Activated T-helper 2 cell treated with anti-CD3 and anti-CD28 coated beads, Interferon-gamma antibody, Interleukin-2, Interleukin-4, amounts not matched to agents 10 μg/mL and 5 μg/mL and 100 μg/mL, durations not matched to agents 14 hours and 24 hours and 36 hours (primary cell): ENCODE data around the gene GDNF. TPM values are rescaled to one million over a fixed set of nuclear protein-coding genes. Genes with fewer than 3 reads are reported as not detected.

Experiments used
- DNase-seq: peaks from one replicate; pipeline ENCODE4 v3.0.0; 2021; ENCODE audit warnings: low spot score
- H3K27ac Mint-ChIP-seq: one replicate; pipeline ENCODE4 v1.8.0; 2021; ENCODE audit warnings: mixed read lengths
- H3K27me3 Mint-ChIP-seq: one replicate; pipeline ENCODE4 v1.8.0; 2021; ENCODE audit warnings: low read depth, mixed read lengths
- H3K36me3 Mint-ChIP-seq: one replicate; pipeline ENCODE4 v1.8.0; 2021; ENCODE audit warnings: low read depth, mixed read lengths
- H3K4me1 Mint-ChIP-seq: one replicate; pipeline ENCODE4 v1.8.0; 2021; ENCODE audit warnings: low read depth, mixed read lengths
- H3K4me3 Mint-ChIP-seq: one replicate; pipeline ENCODE4 v1.8.0; 2021; ENCODE audit warnings: low read depth, mild to moderate bottlenecking, moderate library complexity, mixed read lengths
- H3K9me3 Mint-ChIP-seq: one replicate; pipeline ENCODE4 v1.8.0; 2021; ENCODE audit warnings: mixed read lengths
- intact Hi-C: fragments of 100-400 bp; cut with micrococcal nuclease; formaldehyde crosslinking; loops from one replicate; pipeline ENCODE4 v1.15.1; 2023
- total RNA-seq: library from RNA; stranded (reverse); gene quantifications from 2 replicates; pipeline ENCODE4 v1.2.3, GENCODE V29; 2022

GDNF gene
- total RNA-seq, 1 donor from 2014 or later, result not detected

DNA sequence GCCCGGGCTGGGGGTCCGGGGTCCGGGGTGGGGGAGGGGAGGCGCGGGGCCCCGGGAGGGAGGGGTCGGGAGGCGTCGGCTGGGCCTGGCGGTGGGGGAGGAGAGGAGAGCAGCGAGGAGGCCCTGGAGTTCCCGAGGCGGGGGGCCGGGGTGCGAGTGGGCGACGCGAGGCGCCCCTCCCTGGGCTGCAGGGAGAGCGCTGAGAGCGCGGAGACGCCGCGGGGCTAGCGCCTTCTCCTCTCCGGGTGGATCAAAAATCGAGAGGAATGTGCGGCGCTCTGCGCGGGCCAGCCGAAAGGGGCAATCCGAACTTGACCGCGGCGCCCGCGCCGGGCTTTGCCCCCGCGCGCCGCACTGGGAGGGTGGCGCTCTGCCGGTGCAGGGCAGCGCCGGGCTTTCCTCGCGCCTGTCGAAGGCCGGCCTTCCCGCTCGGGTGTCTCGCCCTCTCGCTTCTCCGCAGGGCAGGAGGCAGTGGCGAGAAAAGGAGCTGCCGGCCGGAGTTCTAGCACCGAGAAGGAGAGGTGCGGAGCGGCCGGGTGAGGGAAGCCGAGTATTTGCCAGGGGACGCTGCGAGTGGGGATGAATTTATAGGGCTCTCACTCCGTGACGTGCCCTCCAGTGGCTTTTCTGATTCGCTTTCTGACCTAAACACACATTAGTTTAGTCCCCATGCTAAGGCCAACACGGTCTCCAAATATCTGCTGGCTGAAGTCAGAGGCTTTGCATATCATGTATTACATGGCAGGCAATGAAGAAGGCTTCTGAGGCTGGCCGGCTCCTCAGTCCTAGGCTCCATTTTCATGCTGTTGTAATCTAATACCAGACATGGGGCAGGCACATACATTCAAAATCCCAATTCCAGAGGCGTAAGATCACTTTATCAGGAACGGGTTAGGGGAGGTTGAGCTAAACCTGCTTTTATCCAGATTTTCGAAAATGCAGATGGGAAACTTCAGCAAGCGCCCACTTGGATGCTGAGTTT is 503 bp upstream of the GDNF start:
- peaks cover 19% of the 10 kb centered on the region for H3K4me1 Mint-ChIP-seq
- no peak overlapping the region for H3K4me3 Mint-ChIP-seq
- intact Hi-C loops, result no loop called here

DNA sequence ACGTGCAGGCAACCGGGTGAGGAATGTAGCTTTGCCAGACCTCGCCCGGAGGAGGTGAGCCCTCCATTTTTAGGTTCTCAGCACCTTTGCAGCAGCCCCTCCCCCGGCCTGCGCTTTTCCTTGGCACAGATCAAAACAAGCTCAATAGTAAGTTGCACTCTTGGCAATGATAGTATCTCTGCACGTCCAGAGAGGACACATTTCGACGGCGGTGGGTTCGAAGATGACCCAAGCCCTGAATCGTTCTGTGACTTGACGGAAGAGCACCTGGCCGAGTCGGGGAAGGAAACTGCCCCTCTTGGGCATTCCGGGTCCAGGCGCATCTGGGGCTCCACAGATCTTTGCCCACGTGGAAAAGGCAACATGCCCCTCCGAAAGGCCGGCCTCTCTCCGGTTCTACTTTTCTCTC is 904 bp downstream of the GDNF start:
- Mint-ChIP-seq H3K4me1 (peaks cover 22% of the 10 kb centered on the region), H3K4me3 (no peak overlapping the region), H3K36me3 (no peaks in the 10 kb centered on the region), H3K27ac (no peak overlapping the region), H3K27me3 (peaks cover 76% of the 10 kb centered on the region), H3K9me3 (no peaks in the 10 kb centered on the region)
- DNase-seq, result no peak
- intact Hi-C loops, result loop anchor here (10.0 kb wide), 1 partner anchor 424 kb away; no protein-coding TSS in a partner anchor

More for the DNA sequence above, 503 bp upstream of the GDNF start:
- peaks cover 74% of the 10 kb centered on the region for H3K27me3 Mint-ChIP-seq
- H3K9me3 Mint-ChIP-seq, result no peaks in the 10 kb centered on the region
- DNase-seq, result no peak
- H3K36me3 Mint-ChIP-seq, result no peaks in the 10 kb centered on the region
- no peak overlapping the region for H3K27ac Mint-ChIP-seq

DNA sequence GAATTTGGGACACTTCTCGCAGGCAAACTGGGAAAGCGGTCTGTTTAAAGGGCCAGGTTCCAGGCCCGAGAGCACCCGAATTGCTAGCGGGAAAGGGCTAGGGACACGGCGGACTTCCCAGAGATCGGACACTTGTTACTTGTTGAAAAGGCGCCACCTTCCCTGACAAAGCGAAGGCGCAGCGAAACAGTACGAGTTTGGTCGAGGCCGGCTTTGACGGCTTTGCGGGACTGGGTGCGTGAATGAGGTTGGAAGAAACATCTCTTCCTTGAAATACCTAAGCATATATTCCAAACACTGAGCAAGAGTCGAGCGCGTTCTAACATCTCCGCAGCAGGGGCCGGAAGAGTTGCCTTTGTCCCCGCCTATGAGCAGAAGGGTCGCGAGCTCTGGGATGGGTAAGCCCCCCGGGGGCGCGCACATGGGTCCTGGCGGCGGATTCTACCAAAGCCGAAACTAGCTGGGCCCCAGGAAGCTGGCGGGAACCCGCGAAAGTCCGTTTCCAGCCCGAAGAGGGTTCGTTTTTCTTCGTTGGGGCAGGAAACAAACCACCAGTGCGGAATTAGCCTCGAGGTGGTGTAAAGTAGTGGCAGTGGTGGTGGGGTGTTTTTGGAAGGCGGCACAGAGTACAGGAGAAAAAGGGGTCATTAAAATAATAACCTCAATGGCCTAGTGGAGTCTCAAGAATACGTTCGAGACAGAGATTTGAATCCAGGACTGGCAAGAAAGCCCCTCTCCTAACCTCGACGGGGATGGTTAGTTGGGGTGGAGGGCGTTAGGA is 1.5 kb downstream of the GDNF start:
- no peak for DNase-seq
- Mint-ChIP-seq H3K4me3 (peak overlapping the region; percentile 50), H3K4me1 (peaks cover 22% of the 10 kb centered on the region), H3K27me3 (peaks cover 76% of the 10 kb centered on the region), H3K36me3 (no peaks in the 10 kb centered on the region), H3K9me3 (no peaks in the 10 kb centered on the region), H3K27ac (no peak overlapping the region)
- intact Hi-C loops, result loop anchor here (10.0 kb wide), 1 partner anchor 424 kb away; no protein-coding TSS in a partner anchor

DNA sequence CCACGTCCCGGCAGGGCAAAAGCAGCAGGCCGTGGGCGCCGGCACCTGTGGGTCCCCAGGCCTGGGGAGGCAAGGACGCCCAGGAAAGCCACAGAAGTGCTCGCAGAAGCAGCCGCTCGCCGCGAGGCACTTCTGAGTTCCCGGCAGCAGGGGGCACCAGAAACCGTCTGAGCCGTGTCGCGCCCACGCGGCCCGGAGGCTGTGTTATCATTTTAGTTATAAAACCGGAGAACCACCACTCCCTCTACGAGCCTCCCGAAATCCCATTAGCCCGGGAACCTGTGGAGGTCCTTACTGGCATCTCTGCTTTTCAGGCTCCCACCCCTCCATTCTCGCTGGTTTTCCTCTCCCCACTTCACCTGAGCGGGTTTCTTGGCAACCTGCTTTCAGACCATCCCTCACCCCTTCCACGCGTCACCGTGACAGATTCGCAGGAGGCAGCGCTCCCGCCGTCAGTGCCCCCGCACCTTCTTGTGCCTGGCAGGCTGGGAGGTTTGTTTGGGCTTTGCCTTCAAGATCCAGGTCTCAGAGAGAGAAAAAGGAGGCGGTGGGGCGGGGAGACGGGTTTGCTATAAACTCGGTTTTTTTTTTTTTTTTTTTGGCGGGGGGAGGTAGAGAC is 2.3 kb downstream of the GDNF start:
- intact Hi-C loops, result loop anchor here (1.0 to 10.0 kb wide), 2 partner anchors 356 to 423 kb away; no protein-coding TSS in a partner anchor
- no peak overlapping the region for H3K27ac Mint-ChIP-seq
- peak; percentile 57 for DNase-seq

DNA sequence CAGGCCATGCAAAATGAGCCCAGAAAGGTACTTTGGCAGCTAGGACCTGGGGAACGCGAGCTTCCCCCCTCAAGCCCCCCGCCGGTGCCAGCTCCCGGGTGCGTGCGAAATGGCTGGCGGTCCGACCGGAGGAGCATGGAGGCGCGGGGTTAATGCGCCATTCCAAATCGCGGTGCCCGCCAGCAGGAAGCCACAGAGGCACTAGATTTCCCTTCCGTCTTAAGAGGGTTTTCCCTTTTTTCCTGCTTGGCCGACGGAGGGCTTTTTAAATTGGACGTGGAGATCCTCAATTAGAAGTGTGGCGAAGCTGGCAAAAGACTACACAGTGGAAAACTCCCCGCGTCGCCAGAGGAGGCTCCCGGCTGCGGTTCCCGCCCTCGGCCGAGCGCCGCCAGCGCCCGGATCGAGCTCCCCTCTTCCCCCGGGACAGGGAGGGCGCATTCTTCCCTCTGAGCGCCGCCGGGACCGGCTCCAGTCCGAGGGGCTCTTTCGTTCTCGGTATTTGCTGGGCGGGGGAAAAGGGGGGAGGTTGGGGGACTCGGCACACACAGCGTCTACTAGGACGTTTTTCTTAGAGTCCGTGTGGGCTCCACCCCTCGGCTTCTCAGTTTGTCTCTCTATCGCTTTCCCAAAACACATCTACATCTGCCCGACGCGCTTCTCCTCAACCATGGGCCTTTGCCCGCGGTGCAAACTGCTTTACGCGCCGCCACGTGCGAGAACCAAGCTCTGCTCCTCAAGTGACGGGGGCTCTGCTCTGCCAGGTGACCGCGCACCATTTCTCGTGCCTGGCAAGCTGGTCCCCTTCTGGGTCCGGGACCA is 3.0 kb downstream of the GDNF start:
- H3K27ac Mint-ChIP-seq, result peak overlapping the region; percentile 38
- DNase-seq, result no peak
- H3K4me3 Mint-ChIP-seq, result peak overlapping the region; percentile 49
- H3K9me3 Mint-ChIP-seq, result no peaks in the 10 kb centered on the region
- H3K36me3 Mint-ChIP-seq, result no peaks in the 10 kb centered on the region
- H3K27me3 Mint-ChIP-seq, result peaks cover 81% of the 10 kb centered on the region
- H3K4me1 Mint-ChIP-seq, result peaks cover 22% of the 10 kb centered on the region
- intact Hi-C loops, result loop anchor here (1.0 to 10.0 kb wide), 2 partner anchors 356 to 422 kb away; no protein-coding TSS in a partner anchor

More for the DNA sequence above, 2.3 kb downstream of the GDNF start:
- H3K4me3 Mint-ChIP-seq, result peak overlapping the region; percentile 49
- peaks cover 22% of the 10 kb centered on the region for H3K4me1 Mint-ChIP-seq
- no peaks in the 10 kb centered on the region for H3K36me3 Mint-ChIP-seq
- H3K27me3 Mint-ChIP-seq, result peaks cover 83% of the 10 kb centered on the region
- H3K9me3 Mint-ChIP-seq, result no peaks in the 10 kb centered on the region

DNA sequence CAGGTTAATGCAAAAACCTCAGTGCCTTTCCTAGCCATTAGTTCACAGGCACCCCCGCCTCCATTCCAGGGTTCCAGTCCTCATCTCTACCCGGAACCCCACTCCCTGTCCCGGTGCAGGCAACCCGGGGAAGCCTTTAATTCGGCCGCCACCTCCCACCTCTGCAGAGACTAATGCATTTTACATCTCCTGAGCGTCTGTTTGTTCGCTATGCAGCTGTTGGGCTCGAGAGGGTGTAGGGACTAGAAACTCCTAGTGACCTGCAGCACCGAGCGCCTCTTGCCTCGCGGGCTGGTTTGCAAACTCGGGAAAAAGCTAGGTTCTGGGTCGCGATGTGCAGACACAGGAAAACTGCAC is 3.6 kb downstream of the GDNF start:
- Mint-ChIP-seq H3K27ac (no peak overlapping the region), H3K36me3 (no peaks in the 10 kb centered on the region), H3K4me3 (no peak overlapping the region), H3K4me1 (peaks cover 22% of the 10 kb centered on the region), H3K27me3 (peaks cover 82% of the 10 kb centered on the region), H3K9me3 (no peaks in the 10 kb centered on the region)
- intact Hi-C loops, result loop anchor here (10.0 kb wide), 1 partner anchor 421 kb away; no protein-coding TSS in a partner anchor
- no peak for DNase-seq

DNA sequence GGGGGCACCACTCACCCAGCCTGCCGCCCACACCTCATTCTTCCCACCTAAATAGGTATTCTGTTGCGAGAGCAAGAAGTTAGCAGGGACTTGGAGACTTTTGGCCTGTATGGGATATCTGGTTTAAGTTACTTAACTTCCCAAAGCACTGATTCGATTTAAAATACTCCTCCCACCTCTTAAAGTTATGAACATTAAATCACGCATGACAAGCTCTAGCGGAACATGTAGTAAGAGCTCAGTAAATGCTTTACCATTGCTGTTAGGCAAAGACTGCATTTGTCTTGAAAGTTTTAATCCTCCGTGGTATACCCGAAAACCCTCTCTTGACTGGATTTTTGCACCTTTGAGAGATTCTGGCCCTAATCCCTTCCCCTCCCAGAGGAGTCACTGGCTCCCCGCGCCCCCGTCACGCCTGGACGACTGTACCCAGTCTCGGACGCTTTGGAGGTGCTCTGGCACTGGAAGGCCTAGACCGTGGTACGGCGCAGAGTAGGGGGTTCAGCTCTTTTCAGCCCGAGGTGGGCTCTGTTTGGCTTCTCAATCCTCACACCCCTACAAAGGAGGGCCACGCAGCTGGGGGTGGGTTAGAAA is 4.4 kb downstream of the GDNF start:
- H3K4me3 Mint-ChIP-seq, result no peak overlapping the region
- peaks cover 81% of the 10 kb centered on the region for H3K27me3 Mint-ChIP-seq
- H3K27ac Mint-ChIP-seq, result no peak overlapping the region
- intact Hi-C loops, result loop anchor here (2.0 to 10.0 kb wide), 2 partner anchors 421 to 423 kb away; partner anchors contain the start of gene EGFLAM
- no peaks in the 10 kb centered on the region for H3K9me3 Mint-ChIP-seq
- peaks cover 22% of the 10 kb centered on the region for H3K4me1 Mint-ChIP-seq
- H3K36me3 Mint-ChIP-seq, result no peaks in the 10 kb centered on the region
- DNase-seq, result no peak

DNA sequence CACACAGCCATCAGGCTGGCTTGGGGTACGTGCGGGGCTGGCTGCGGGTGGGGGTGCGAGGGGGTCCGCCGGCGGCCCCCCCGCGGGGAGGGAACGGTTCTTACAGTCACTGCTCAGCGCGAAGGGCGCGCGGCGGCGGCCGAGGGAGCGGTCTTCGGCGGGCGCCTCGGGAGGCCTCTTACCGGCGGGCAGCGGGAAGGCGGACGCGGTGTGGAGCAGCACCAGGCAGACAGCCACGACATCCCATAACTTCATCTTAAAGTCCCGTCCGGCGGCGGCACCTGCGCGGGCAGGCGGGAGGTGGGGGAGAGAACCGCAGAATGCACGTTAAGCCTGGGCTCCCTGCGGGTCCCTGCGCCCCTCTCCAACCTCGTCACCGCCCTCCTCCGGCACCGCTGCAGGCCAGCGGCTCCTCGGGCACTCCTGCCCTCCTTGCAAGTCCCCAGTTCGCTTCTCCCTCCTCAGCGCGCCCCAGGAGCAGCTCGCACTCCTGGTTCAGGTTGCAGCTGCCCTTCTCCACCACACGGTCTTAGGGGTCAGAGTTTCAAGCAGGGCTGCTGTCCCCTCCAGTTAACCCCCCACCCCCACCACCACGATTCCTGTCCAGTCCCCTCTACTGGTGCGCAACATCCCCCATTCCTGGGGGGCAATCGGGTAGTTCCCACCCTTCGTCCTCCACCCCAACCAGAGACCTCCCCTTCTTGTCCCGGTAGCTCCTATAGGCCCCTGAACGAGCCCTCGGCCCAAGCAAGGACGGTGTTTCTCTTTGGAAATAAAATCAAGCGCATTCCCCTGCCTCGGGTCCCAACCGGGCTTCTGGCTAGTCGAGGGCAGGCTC is 5.1 kb downstream of the GDNF start:
- intact Hi-C loops, result loop anchor here (2.0 to 10.0 kb wide), 2 partner anchors 420 to 424 kb away; partner anchors contain the start of gene EGFLAM
- Mint-ChIP-seq H3K4me1 (peaks cover 22% of the 10 kb centered on the region), H3K36me3 (no peaks in the 10 kb centered on the region), H3K27ac (no peak overlapping the region), H3K27me3 (peaks cover 83% of the 10 kb centered on the region), H3K4me3 (no peak overlapping the region), H3K9me3 (no peaks in the 10 kb centered on the region)
- no peak for DNase-seq

DNA sequence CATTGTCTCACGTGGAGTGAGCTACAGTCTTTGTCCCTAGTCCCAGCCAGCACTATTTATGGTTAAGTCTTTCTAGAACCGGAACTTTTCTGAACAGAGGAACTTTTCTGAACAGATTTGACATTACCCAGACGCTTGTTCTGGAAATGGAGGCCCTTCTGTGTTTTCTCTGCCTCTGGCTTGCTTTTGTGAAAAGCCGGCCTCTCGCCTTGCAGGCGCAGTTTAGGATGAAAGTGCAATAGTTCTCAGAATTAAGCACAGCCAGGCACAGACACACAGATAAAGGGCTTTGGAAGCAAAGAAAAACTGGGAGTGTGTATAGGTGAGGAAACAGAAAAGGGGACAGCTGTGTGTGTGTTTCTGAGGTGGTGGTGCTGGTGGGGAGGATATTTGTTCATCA is 5.9 kb downstream of the GDNF start:
- DNase-seq, result no peak
- no peak overlapping the region for H3K4me3 Mint-ChIP-seq
- H3K9me3 Mint-ChIP-seq, result no peaks in the 10 kb centered on the region
- H3K27me3 Mint-ChIP-seq, result peaks cover 85% of the 10 kb centered on the region
- H3K4me1 Mint-ChIP-seq, result peaks cover 20% of the 10 kb centered on the region
- H3K27ac Mint-ChIP-seq, result no peak overlapping the region
- intact Hi-C loops, result loop anchor here (2.0 to 10.0 kb wide), 2 partner anchors 419 to 425 kb away; partner anchors contain the start of gene EGFLAM
- H3K36me3 Mint-ChIP-seq, result no peaks in the 10 kb centered on the region

DNA sequence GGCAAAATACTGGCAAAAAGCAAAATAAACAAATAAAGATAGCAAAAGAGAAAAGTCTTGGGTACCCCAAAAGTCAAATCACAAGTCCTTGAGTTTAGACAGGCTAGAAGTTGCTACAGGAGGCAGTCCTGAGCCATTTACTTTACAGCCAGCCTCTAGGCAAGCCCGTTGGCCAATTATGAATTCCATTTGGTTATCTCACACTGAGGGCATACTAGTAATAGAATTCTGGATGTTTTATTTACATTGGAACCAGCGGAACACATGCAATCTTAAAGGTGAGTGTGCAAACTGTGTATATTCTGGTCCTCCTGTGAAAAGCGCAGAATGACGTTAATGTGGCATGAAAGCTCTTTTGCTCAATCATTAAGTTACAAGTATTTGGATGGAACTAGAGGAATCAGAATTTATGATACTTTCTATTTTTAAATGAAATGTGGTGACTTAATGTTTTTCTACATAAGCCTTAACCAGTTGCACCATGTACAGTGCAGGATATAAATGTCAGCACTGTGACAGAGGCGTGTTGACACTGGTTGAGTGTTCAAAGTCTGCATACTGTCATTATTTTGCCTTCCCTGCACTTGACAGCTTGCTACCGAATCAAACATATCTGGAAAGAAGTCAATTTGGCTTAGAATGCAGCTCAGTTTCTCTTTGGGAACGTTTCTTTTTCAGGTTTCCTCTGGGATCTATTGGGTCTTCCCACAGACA is 7.9 kb downstream of the GDNF start:
- peaks cover 3% of the 10 kb centered on the region for H3K4me1 Mint-ChIP-seq
- DNase-seq, result no peak
- peaks cover 79% of the 10 kb centered on the region for H3K27me3 Mint-ChIP-seq
- no peaks in the 10 kb centered on the region for H3K36me3 Mint-ChIP-seq
- no peaks in the 10 kb centered on the region for H3K9me3 Mint-ChIP-seq
- H3K27ac Mint-ChIP-seq, result no peak overlapping the region
- no peak overlapping the region for H3K4me3 Mint-ChIP-seq
- intact Hi-C loops, result loop anchor here (10.0 kb wide), 1 partner anchor 417 kb away; no protein-coding TSS in a partner anchor
